BJ (cell line): Measurements from ENCODE around the gene KCNJ18. TPM values are rescaled to one million over a fixed set of nuclear protein-coding genes. Genes with fewer than 3 reads are reported as not detected.
"Not testable (repeated sequence)": the region's sequence is repeated elsewhere in the genome, so short reads cannot be mapped to it uniquely, and the experiment has no call there.

Source experiments
- CTCF ChIA-PET: fragments of 350-600 bp; formaldehyde crosslinking; extraction: SDS; loops from one replicate; lab custom pipeline; 2021; ENCODE audit warnings: antibody characterized with exemption, inconsistent platforms; lab: Yijun Ruan, JAX
- POLR2A ChIA-PET: fragments of 300-600 bp; sonication (Branson Sonifier 250); formaldehyde crosslinking; extraction: SDS; loops from one replicate; lab custom pipeline; 2021; ENCODE audit warnings: antibody characterized with exemption; lab: Charles Lee
- DNase-seq: peaks from one replicate; pipeline ENCODE4 v3.0.0-alpha.2; 2011; ENCODE audit warnings: low read depth
- H3K27me3 ChIP-seq: 2 replicates; pipeline ENCODE4 v1.6.0; 2011; ENCODE audit warnings: low read length; ENCODE audit not compliant: control insufficient read depth, insufficient read depth
- H3K36me3 ChIP-seq: 2 replicates; pipeline ENCODE4 v1.5.1; 2011; ENCODE audit warnings: low read length; ENCODE audit not compliant: control insufficient read depth, insufficient read depth
- H3K4me3 ChIP-seq: 2 replicates; pipeline ENCODE4 v1.5.1; 2011; ENCODE audit warnings: low read depth, mild to moderate bottlenecking, control low read depth, low read length
- polyA plus RNA-seq: library from polyadenylated mRNA; depleted of rRNA; stranded (reverse); fragments of >200 nt; gene quantifications from 2 replicates; pipeline ENCODE4 v1.2.3, GENCODE V29; 2011
- TF ChIP-seq, protein P1 (sequence below): IDR thresholded peaks from 2 replicates; pipeline ENCODE4 v1.5.1; 2011; ENCODE audit warnings: low read depth, mild to moderate bottlenecking, control low read depth, inconsistent platforms, low read length, moderate library complexity; ENCODE audit not compliant: insufficient read depth

KCNJ18 gene
- polyA plus RNA-seq, 1 experiment = not detected

DNA sequence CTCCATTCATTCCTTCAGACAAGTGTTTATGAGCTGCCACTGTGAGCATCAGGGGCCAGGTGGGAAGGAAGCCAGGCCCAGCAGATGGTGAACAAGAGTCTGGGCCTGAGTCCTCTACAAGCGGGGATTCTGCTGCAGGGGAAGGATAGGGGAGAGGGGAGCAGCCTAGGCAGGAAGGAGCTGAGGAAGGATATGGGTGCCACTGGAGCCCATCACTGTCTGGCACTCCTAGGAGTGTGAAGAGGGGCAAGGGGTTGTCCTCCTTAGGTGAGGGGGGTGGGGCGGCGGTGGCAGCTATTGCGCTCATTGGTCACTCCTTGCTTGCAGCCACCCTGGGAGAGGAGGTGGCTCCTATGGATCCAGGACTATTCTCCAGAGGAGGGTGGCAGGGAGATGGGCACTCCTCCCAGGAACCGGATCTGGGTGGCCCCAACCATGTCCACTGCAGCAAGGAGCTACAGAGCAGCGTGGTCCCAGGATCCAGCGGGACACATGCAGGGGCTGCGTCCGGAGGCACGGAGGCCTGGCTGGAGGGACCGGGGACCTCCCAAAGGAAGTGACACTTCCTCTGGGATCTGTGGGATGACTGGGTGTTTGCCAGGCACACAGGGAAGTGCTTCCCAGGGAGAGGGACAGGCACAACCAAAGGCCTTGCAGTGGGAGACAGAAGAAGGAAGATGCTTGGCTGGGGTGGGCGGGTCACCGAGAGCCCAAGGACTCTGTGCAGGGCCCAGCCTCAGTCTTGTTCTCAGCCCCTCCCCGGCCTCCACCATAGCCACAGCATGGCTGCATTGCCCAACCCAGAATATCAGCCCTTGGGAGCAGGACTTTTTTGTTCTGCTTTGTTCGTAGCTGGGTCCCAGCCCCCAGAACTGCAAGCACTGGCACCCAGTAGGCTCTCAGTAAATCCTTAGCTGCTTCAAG, 16.6 kb downstream of the KCNJ18 start:
- H3K27me3 ChIP-seq, DNase-seq, H3K36me3 ChIP-seq, POLR2A ChIA-PET, H3K4me3 ChIP-seq: not testable (repeated sequence)
- CTCF ChIA-PET = interaction anchor here (0.6 kb wide), 1 partner anchor 757 kb away, joined by 3 read pairs; no protein-coding TSS in a partner anchor

DNA sequence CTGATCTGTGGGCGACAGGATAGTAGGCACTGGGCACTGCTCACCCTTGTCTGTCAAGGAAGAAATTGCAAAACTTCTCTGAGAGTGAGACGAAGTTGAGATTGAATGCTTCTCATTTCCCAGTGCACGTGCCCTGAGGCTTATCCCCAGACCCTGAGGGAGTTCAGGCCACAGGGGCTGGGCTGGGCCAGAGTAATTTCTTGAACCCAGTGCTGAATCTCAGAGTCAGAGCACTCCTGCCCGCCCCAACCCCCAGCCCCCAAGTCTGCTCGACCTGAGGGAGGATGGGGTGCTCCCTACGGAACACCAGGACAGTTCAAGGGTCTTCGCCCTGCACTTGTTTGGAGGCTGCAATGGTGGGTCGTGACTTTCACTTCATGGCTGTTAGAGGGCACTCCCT, 17.7 kb downstream of the KCNJ18 start:
- POLR2A ChIA-PET, H3K27me3 ChIP-seq, CTCF ChIA-PET, DNase-seq, H3K4me3 ChIP-seq, H3K36me3 ChIP-seq: not testable (repeated sequence)

DNA sequence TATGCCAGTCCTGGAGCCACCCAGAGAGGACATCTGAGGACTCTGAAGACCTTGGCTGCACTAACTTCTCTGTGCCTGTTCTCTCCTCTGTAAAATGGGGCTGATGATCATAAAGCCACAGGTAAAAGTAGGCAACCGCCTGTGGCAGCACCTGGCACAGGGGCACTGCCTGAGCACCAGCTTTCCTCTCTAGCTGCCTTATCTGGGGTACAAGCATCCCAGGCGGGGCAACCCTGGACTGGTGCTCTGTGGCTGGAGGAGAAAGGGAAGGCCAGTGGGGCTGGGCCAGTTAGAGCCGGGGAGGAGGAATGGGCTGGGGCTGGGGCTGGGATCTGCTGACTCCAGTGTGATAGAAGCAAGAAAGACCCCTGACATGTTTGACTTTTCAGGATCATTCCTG, 18.2 kb downstream of the KCNJ18 start:
- CTCF ChIA-PET, DNase-seq, H3K27me3 ChIP-seq, H3K36me3 ChIP-seq, POLR2A ChIA-PET, H3K4me3 ChIP-seq: not testable (repeated sequence)

DNA sequence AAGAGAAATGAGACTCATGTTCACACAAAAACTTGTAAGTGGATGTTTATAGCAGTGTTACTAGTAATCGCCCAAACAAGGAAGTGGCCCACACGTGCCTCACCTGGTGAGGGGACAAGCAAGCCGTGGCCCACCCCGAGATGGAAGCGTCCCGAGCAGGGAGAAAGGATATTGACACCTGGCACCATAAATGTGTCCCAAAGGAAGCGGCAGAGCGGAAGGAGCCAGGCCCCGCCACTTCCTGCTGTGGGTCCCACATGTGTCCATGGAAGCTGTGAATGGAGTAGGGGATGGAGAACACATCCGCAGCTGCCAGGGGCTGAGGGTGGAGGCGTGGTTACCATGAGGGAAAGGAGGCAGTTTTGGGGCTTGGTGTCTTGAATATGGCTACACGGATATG, 18.9 kb downstream of the KCNJ18 start:
- H3K36me3 ChIP-seq = no peaks in the 10 kb centered on the region
- no peak overlapping the region for H3K4me3 ChIP-seq
- H3K27me3 ChIP-seq = no peaks in the 10 kb centered on the region
- DNase-seq = no peak
- TF ChIP-seq, protein P1, sequence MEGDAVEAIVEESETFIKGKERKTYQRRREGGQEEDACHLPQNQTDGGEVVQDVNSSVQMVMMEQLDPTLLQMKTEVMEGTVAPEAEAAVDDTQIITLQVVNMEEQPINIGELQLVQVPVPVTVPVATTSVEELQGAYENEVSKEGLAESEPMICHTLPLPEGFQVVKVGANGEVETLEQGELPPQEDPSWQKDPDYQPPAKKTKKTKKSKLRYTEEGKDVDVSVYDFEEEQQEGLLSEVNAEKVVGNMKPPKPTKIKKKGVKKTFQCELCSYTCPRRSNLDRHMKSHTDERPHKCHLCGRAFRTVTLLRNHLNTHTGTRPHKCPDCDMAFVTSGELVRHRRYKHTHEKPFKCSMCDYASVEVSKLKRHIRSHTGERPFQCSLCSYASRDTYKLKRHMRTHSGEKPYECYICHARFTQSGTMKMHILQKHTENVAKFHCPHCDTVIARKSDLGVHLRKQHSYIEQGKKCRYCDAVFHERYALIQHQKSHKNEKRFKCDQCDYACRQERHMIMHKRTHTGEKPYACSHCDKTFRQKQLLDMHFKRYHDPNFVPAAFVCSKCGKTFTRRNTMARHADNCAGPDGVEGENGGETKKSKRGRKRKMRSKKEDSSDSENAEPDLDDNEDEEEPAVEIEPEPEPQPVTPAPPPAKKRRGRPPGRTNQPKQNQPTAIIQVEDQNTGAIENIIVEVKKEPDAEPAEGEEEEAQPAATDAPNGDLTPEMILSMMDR = no peak
- CTCF ChIA-PET = no interaction called here
- POLR2A ChIA-PET = no interaction called here

DNA sequence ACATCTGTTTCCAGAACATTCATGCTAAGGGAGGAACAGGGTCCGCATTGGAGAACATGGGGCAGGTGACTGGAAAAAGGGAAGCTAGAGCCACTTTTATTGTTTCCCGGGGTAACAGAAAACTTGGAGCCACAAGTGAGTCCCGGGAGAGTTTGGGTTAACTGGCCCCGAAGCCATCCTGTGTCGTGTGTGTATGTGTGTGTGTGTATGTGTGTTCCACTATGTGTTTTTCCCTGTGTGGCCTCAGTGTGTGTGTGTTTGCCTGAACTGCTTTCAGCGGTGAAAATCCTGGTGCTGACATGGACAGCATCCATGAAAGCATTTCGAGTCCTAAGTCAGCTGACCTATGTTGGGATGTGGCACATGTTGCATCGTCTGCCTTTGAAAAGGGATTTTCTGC, 20.7 kb downstream of the KCNJ18 start:
- POLR2A ChIA-PET, H3K36me3 ChIP-seq, CTCF ChIA-PET, H3K27me3 ChIP-seq, H3K4me3 ChIP-seq, DNase-seq: not testable (repeated sequence)

DNA sequence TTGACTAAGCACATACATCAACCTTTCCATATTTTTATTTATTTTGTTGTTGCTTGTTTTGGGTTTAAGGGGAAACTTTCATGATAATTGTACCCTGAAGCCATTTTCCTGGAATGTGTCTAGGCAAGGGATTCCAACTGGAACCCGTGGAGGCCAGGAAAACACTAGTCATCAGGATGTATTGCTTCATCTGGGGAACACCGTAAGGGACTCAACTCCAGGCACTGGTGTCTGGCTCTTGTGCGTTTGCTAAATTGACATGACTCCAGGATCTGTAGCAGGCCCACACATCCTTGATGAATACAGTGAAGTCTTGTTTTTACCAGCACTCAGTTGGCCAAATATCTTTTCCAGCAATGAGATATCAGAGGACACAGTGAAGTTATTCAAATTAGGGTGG, 21.3 kb downstream of the KCNJ18 start:
- H3K36me3 ChIP-seq, H3K4me3 ChIP-seq, H3K27me3 ChIP-seq, DNase-seq, CTCF ChIA-PET, POLR2A ChIA-PET: not testable (repeated sequence)

DNA sequence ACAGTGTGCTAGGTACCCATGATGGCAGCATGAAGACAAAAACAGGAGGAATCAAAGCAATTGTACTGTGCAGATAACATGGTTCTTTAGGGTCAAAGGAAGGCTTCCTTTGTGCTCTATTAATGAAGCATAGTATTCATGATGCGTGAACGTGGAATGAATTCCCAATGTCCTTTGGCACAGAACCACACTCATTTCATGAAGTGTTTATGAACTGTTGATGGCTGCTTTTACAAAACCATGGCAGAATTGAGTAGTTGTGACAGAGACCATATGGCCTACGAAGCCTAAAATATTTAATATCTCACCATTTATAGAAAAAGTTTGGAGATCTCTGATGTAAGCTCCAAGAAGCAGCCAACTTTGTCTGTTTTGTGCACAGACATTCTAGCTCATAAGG, 22.4 kb downstream of the KCNJ18 start:
- POLR2A ChIA-PET, DNase-seq, CTCF ChIA-PET: not testable (repeated sequence)

DNA sequence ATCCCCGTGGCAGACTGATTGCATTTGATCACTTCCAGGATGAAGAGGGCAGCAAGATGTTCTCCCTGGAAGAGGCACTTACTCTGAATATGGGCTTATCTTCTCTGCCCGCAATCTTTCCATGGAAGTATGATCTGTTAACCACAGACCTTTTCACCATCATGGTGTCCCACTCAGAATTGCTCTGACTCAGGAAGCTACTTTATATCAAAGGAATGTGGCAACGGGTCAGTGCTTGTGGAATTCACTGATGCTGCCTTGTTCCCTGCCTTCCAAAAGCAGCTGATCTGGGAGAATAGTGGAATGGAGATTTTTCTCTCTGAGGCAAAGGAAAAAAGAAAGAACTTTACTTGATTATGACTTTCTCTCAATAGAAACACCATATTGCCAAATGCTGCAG, 23.6 kb downstream of the KCNJ18 start:
- H3K27me3 ChIP-seq, DNase-seq, H3K4me3 ChIP-seq, CTCF ChIA-PET, POLR2A ChIA-PET, H3K36me3 ChIP-seq: not testable (repeated sequence)

More for the DNA sequence above, 22.4 kb downstream of the KCNJ18 start:
- not testable (repeated sequence) for H3K4me3 ChIP-seq, H3K36me3 ChIP-seq, H3K27me3 ChIP-seq

DNA sequence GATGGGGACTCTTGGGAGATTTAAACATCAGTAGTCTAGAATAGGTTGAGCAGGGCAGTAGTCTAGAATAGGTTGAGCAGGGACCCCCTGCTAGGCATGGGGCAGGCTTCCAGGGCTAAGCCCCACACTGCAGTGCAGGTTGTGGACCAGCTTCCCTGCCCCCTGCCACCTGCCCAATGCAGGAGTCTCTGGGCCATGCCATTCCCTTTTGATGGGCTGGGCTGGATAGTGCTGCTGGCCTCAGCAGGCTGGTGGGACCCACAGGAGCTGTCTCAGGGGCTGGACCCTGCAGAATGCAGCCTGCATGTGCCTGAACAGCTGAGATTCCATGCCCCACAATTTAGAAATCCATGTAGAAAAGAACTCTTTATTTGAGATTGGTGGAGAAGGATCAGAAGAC, 26.6 kb downstream of the KCNJ18 start:
- H3K36me3 ChIP-seq, H3K4me3 ChIP-seq, H3K27me3 ChIP-seq, DNase-seq, POLR2A ChIA-PET, CTCF ChIA-PET: not testable (repeated sequence)

DNA sequence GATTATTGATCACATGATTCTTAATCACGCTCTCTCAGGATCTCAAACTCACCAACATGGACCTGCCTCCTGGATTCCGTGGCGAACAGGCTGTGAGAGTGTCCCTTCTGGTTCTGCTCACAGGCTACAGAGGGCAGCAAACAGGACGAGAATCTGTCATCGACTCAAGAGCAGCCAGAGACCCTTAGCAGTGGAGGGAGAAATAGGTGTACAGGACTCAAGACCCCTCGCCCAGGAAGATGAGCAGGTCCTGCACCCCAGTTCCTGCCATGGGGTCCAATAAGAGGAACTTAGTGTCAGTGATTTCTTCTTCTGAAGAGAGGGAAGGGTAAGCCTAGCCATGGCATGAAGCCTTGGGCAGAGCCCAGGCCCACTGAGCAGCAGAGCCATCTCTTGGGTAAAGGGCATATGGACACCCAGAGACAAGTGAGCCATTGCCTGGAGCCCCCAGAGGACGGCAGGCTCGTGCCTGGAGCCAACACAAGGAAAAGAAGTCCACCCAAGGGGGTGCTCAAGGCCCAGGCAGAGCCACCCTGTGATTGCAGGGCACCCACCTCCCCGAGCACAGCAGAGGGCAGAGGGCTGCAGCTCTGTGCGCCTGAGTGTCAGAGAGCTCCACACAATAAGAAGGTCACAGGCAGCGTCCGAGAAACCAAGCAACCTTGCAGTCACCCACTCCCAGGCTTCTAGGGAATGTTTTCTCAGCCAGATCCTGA, 27.3 kb downstream of the KCNJ18 start:
- H3K36me3 ChIP-seq, H3K27me3 ChIP-seq, DNase-seq, H3K4me3 ChIP-seq, CTCF ChIA-PET, POLR2A ChIA-PET: not testable (repeated sequence)

DNA sequence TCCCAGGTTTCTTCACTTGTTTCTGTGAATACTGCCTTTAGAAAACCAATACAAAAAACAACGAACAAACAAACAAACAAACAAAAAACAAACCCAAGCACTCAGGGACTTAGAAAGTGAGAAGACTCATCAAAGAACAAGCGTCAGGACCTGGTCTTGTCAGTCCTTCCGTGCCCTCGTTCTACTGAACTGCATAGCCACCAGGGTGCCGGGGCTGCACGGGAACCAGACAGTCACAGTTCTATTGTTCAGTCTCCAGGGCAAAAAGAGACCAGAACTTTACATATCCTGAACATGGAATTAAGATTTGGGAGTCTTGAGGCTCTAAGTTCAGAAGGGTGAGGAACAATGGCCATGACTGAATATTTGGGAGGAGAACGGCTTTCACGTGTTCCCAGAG, 28.2 kb downstream of the KCNJ18 start:
- CTCF ChIA-PET, H3K36me3 ChIP-seq, H3K4me3 ChIP-seq, DNase-seq, H3K27me3 ChIP-seq, POLR2A ChIA-PET: not testable (repeated sequence)

DNA sequence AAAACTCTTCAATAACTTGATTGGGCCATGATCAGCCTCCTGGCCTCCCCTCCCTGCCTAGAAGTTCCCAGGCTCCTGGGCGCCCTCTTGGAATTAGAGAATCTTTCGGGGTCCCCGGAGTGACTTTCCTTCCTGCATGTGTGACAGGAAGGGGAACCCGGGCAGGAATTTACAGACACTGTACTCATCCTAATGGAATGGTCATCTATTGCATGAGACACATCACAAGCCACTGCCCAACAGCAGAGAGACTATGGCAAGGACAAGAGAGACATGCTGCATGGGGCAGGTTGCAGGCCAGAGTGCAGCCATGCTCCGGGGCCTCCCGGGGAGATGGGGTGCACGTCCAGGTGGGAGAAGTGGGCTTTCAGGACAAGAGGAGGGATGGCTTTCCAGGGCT, 29.9 kb downstream of the KCNJ18 start:
- H3K4me3 ChIP-seq, H3K27me3 ChIP-seq, H3K36me3 ChIP-seq, CTCF ChIA-PET, POLR2A ChIA-PET, DNase-seq: not testable (repeated sequence)
